ENCODE measurements around the gene WDR1.
A peak's percentile ranks its signal among the peaks of the same experiment; 100 is the strongest.

WDR1 gene

DNA sequence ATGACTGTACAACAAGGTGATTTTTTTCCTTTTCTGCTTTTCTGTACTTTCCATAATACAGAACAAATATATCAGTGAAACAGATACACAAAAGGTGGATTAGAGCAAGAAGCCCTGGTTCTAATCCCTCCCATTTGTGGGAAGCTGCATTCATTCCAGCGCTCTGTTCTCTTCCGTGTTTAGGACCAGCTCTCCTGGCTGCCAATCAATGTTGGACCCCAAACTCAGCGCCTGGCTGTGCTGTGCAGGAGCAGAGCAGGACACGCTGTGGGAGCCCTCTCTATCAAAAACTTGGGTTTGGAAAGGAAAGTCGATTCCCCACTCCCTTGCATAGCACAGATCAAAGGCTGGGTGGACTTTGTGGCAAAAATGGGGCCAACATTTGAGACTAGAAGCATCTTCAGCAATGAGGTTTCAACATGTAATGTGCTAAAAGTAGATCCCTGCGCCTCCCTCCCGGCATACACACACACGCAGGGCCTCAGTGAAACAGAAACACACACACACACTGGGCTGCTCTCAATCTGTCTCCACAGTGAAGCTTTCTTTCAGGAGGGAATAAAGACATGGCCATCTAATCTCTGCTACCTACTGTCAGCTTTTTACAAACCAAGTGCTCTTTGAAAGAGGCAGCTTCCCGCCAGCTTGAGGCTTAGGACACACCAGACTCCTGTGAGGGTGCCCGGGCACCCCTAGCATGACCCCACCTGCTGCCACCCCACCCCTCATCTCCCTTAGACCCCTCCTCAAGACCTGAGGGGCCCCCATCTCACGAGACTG is 12.2 kb downstream of the WDR1 start:
- Histone ChIP-seq H3K4me3 (no peak overlapping the region), H3K27ac (peak overlapping the region in 16 of 21 experiments; percentile 4 to 89 (median 52))

DNA sequence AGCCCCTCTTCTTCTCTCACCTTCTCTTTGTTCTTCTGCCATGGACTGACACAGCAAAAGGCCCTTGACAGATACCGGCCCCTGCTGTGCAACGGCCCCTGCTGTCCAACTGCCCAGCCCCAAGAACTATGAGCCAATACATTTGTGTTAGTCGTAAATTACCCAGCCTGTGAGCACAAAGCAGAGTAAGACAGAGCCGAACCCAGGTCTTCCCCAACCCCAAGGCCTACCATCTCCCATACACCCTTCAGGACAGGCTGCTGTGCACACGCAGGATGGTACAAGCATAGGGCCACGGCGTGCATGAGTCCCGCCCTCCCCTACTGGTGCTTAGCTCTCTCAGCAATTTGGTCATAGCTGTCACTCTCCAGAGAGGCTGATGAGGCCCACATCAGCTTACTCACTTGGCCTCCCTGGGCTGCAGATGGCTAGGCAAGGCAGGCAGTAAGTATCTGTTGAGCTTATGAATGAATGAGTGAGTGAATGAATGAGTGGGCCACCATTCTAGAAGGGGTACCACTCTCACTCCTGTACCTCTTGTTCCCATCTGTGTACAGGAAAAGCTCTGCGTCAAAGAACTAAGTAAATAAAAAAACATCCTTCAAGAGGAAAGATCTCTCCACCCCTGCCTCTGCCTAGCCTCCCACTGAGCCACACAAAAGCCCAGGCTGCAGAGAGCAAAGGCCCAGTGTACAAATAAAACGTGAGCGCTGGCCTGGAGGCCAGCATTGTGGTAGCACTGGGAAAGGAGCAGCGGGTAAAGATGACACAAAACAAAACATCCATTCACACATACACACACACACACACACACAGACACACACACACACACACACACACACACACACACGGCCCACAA is 13.9 kb downstream of the WDR1 start:
- H3K27ac ChIP-seq, result peak overlapping the region in 4 of 21 experiments; percentile 41 to 61 (median 51)
- H3K4me3 ChIP-seq, result no peak overlapping the region

DNA sequence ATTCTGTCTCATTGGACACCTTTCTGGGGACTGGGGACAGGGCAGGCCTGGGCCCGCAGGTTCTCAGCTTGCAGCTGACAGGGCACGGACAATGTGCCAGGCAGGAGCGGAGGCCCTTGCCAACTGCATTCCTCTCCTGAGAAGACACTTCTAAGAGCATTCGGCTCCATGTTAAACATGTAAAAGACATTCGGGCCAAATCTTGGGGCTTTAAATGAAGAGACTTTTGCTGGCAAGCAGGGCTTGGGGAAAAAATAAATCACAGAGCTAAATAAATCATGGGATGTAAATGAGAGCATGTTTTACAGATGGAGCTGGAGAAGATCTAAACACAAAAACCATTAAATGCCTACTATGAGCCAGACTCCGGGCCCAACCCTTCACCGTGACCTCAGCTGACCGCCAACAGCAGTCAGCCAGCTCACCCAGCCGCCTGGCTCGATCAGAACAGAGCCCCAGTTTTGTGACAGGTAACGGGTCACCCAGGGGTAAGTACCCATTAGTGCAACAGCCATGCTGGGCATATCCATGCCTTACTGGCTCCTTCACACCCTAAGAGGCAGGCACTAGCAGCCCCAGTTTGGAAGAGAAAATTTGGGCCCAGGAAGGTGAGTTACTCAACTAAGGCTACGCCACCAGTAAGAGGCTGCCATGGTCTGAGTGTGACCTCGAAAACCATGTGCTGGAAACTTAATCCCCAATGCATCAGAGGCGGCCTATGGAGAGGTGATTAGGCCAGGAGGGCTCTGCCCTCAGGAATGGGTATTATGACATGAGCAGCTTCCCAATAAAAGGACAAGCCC is 14.7 kb downstream of the WDR1 start:
- H3K27ac ChIP-seq, result peak overlapping the region in 9 of 21 experiments; percentile 5 to 73 (median 55)
- H3K4me3 ChIP-seq, result no peak overlapping the region

DNA sequence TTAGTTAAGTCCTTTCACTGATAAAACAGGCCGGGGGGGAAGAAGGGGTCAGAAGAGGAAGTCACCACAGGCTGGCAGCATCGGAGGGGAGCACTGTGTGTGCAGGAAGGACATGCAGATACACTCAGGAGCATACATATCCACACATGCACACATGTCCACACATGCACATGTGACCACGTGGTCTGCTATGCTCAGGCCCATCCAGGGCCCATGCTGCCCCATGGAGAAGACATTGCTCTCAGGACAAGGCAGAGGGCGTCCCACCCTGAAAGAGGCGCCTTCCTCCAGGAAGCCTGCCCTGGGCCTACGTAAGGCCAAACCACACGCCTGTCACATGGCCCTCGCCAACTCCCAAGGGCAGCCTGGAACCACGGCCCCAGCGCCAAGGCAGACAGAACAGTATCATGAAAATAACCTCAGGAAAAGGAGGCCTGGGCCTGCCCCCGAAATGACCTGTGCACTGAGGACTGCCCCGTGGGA is 15.8 kb downstream of the WDR1 start:
- H3K27ac ChIP-seq, result peak overlapping the region in 15 of 21 experiments; percentile 2 to 73 (median 54)
- H3K4me3 ChIP-seq, result no peak overlapping the region

DNA sequence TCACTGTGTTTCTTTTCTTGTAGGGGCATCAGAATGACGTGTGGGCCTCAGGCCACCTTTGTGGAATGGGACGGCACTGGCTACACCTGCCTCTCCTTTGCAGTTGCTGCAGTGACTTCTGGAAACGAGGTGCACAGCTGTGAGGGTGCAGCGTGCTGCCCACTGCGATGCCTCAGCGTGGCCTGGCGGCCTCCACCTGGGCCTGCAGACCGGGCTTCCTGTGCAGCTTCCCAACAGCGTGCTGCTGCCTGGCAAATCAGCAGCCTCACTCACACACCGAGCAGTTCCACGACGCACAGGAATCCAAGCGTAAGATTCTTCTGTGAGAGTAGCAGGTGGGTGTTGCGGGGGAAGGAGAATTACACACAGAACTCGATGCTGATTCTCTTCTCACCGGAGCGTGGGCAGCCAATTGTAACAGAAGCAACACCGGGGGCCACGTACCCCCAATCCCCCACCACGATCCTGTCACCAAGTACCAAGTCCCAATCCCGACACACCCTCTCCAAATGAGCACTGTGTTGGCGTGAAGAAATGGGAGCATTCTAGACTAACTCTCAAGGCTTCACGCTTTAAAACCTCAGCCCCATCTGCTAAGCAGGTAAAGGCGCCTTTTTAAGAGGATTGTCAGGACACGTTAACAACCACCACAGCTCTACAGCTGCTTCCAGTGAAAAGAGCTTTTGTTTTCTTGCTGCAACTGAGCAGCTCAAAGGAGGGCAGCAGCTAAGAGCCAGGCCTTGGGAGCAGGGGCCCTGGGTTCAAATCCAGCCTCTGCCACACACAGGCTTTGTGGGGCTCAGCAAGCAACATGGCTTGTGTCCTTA is 16.9 kb downstream of the WDR1 start:
- no peak overlapping the region for H3K4me3 ChIP-seq
- peak overlapping the region in 5 of 21 experiments; percentile 10 to 73 (median 38) for H3K27ac ChIP-seq

DNA sequence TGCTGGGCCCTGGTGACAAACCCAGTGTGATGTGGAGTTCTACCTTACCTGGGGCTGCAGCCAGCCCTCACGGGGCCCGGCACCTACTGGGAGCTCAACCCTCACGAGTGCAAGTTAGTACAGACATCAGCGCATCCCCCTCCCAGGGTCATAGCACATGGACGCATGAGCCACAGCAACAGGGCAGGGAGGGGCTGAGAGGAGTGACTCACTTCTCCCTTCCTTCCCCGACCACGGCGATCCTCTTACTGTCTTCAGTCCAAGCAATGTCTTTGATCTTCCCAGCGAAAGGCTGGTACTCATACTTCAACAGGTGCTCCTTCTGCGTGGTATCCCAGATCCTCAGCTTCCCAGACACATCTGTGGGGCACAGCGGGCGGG is 17.8 kb downstream of the WDR1 start:
- H3K4me3 ChIP-seq, result no peak overlapping the region
- peak overlapping the region in 6 of 21 experiments; percentile 10 to 73 (median 34) for H3K27ac ChIP-seq

DNA sequence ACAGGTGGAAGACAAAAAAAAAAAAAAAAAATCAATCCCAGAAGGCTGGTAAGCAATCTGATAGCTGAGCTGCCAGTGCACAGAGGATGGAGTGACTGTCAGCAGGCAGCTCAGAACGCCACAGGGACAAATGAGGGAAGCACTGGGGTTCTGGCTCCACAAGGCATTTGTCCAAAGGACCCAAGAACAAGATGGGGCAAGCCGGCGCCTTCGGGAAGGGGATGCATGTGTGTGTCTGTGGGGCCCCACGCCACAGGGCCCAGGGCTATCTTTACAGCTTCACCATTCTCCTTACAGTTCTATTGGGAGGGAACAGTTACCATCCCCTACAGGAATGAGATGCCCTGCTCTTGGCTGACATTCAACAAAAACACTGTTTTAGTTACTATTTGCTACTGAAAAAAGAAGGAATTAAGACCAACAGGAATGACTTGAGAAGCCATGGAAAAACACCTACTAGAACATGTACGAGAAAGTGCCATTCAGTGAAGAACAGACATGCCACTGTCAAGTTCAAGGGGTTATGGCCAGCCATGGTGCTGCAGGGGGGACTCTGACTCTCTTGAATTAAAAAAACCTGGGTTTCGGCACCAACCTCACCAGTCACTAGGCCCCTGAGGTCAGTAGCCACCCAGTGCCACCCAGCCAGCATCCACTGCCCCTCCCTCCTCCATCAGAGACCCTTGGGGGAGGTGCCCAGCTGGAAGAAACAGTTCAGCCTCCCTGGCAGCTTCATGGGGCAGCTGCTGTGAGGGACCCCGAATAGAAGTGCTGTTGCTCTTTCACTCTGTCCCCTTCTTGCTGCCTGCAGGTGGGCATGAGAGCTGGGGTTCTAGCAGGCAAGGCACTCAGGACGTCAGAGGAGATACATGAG is 18.5 kb downstream of the WDR1 start:
- Histone ChIP-seq H3K27ac (peak overlapping the region in 6 of 21 experiments; percentile 15 to 73 (median 38)), H3K4me3 (no peak overlapping the region)

DNA sequence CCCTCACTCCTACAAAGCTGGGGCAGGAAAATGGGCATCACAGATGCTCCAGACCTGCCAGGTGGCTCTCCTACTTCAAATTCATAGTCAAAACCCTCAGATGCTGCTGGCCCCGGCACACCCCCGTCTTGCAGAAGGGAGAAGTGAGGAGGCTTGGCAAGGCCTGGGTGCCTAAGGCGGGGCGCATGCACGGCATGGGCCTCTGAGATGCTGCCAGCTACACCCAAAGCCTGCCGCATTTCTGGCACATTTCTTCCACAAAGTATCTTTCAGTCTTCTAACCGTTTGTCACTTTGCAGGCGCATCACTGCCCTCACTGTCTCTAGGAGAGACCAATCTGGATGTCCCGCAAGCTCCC is 19.6 kb downstream of the WDR1 start:
- Histone ChIP-seq H3K4me3 (no peak overlapping the region), H3K27ac (peak overlapping the region in 19 of 21 experiments; percentile 18 to 88 (median 60))

DNA sequence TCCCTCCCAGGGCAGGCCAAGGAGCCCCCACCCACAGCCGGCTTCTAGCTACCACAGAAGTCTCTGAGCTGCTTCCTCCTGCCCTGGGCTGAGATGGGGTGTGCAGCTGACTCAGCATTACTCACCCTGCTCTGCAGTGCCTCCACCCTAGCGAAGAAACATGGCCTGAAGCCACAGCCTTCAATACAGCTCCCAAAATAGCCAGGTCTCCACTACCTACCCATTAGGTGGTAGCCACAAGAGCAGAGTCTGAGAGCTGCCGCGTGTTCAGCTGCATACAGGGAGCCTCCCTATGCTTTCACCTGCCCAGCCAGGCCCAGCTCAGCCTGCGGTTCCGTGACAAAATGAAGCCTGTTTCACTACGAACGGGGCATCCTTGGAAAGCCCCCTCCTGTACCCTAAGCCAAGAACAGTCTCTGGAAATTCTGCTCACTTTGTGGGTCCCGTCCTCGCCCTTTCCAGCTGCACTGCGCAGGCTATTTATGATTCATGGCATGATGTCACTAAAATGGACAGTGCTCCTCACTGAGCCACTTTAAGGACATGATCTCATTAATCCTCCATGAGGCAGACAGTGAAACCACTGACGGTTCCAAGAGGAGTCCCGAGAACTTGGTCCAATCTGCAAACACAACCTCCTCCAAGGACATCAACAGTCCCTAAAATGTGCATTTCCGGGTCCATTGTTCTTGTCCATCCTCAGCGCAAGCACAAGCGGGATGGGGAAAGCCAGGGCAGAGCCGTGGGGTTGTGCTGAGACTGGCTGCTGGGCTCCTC is 20.2 kb downstream of the WDR1 start:
- H3K4me3 ChIP-seq, result no peak overlapping the region
- peak overlapping the region in 19 of 21 experiments; percentile 49 to 88 (median 63) for H3K27ac ChIP-seq

DNA sequence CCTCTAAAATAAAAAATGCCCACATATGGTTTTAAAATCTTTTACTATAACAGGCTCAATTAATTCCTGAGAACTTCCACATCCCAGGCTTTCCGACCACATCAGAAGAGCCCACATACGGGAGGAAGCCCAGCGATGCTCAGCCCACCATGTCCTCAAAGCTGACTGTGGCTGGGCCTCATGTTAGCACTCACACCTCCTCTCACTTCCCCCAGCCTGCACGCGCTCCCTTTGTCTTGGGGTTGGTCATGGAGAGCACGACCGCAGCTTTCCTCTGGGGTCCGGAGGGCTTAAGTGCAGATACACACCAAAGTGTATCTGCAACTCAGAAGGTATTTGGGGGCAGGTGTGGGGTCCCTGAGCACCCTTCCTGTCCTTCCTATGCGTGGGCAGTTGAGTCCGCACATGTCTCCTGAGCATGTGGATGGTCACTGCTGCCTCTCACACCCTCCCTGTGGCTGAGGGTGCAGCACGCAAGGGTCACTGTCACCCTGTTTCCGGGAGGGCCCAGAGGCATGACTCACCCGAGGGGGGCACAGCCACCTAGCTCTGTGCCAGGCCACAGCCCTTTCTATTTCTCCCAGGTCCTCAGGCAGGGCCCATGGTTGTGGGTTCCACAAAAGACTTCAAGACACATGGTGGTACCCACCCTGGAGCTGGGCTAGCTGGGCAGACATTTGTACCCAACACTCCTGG is 21.2 kb downstream of the WDR1 start:
- peak overlapping the region in 19 of 21 experiments; percentile 49 to 88 (median 63) for H3K27ac ChIP-seq
- H3K4me3 ChIP-seq, result no peak overlapping the region

DNA sequence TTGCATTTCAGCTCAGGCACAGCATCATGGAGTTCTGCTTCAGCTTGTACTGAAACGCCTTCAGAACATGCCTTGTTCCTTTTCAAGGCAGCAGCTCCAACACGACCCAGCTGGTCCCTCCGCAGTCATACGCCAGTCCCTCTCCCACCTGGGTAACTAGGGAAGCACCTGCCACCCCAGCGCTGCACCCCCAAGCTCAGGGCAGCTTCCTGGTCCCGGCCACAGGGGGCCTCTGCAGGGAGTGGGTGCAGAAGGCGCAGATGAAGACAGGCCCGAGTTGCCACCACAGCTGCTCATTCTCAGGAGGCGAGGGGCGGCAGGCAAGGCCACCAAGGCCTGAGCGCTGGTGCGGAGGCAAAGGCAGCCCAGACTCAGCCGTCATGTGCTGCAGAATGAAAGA is 21.8 kb downstream of the WDR1 start:
- H3K4me3 ChIP-seq, result no peak overlapping the region
- H3K27ac ChIP-seq, result peak overlapping the region in 8 of 21 experiments; percentile 36 to 88 (median 56)

DNA sequence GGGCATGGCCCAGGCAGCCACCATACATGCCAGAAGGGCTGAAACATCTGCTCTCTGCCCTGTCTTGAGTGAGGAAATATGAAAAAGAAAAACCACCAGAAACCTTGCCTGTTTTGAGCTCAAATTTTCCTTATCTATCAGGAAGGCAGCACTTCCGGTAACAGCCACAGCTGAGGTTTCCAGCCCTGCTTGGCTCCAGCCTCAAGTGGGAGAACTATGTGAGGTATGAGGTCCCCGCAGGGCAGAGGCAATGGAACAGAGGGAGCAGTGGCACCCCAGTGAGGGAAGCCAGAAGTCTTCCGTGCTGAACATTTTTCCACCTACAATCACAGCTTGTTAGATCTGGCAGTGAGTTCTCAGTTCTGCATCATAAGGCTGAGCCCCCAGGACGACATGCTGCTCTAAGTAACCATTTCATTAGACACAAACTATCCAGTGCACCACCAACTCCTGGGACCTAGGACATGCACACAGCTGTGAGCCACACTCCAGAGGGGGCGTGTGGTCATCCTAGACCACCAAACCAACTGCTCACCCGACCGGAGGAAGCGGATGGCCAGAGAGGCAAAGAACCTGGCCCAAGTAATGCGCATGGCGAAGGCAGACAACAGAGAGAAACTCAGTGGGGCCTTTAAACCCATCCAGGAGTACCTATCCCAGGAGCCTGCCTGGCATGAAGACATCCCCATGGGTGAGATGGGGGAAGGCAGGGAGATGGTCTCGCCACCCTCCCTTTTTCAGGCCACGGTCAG is 22.6 kb downstream of the WDR1 start:
- Histone ChIP-seq H3K4me3 (no peak overlapping the region), H3K27ac (peak overlapping the region in 15 of 21 experiments; percentile 1 to 88 (median 36))

DNA sequence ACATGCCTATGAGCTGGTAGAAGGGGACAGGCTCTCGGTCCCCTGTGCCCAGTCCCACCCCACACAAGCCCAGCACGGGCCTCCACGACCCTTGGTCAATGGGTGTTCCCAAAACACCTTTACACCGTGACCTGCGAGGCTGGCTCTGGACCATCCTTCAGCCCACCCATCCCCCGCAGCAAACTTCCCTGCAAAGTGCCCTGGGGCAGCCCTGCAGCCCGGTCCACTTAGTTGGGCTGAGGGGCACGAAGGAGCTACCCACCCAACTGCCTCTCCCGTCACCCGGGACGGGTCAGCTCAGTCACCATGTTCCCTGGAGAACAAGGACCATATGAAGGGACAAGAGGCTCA is 23.4 kb downstream of the WDR1 start:
- Histone ChIP-seq H3K4me3 (no peak overlapping the region), H3K27ac (peak overlapping the region in 15 of 21 experiments; percentile 1 to 88 (median 38))

DNA sequence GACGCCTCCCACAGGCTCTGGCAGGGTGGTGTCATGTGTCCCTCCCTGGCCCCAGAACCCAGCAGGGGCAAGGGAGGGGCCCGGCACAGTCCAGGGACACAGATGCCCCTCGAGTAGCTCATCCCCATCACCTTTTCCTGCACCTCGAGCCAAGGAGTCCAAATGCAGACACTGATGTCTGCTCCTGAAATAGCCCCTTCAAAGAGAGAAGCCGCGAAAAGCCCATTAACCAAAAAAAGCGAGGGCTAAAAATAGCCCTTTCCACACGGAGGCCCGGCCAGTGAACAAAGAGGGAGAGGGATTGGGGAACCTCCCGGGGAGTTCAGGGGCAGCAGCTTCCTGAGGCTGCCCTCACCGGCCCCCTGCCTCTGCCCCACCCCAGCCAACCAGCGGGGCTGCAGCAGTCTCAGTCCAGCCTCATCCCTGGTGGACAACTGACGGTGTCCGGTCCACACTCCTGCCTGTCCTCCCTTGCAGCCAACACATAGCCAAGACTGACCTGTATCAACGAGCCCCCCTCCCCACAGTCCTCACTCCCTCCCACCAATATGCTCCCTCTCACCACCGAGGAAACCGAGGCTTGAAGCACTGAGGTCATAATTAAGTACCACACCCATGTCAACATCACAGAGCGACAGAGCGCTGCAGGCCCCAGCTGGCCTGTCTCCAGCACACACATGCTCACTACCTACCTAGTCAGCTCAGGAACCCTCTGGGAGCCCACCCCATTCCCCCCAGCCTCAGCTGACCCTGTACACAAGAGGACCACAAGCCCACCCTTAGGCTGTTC is 23.9 kb downstream of the WDR1 start:
- Histone ChIP-seq H3K4me3 (no peak overlapping the region), H3K27ac (peak overlapping the region in 14 of 21 experiments; percentile 17 to 88 (median 40))

DNA sequence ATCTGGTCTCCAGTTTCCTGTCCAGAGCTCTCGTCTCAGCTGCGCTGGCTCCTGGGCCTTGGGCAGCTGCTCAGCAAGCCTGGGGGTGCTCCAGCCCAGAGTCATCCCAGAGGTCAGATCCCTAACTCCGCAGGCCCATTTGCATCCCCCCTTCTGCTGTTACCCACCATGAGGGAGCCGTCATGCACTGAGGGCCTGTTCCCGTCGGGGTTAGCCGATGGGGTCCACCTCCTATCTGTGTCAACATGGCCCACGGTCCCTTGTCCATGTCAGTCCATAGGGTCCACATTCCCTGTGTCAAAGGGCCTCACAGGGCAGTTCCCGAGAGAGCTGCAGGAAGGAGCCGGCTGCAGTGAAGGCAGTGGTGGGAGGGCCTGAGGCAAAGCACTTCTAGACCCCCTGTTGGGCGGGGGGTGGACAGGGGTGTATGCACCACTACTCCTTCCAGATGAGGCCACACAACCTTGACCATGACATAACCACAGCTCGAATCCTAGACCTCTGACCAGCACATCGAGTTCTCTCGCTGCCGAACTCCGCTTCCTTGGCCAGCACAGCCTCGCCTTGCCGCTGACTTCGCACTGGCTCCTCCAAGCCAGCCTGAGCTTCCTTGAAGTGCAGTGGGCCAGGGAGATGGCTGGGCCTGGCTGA is 24.9 kb downstream of the WDR1 start:
- no peak overlapping the region for H3K4me3 ChIP-seq
- peak overlapping the region in 3 of 21 experiments; percentile 1 to 21 (median 10) for H3K27ac ChIP-seq
